MV-4-11 (cell line): ENCODE measurements around the gene MAST3.
A peak's percentile ranks its signal among the peaks of the same experiment; 100 is the strongest.

ENCODE experiments used
- DNase-seq: peaks from one replicate; lab custom pipeline; 2025; lab: John Stamatoyannopoulos, UW

MAST3 gene

GRCh38 chr19:18190278-18190677 lies 92.7 kb downstream of the MAST3 start:
- DNase-seq, result no peak

GRCh38 chr19:18191640-18192062 lies 94.1 kb downstream of the MAST3 start:
- no peak for DNase-seq

- DNase-seq, result peak; percentile 100
Observed at GRCh38 chr19:18192673-18193387, 95.3 kb downstream of the MAST3 start, which contains the start of gene MPV17L2. Gene MPV17L2 (plus strand): TSS chr19:18193218. CDS start chr19:18193282, 64 bp downstream.

DNA sequence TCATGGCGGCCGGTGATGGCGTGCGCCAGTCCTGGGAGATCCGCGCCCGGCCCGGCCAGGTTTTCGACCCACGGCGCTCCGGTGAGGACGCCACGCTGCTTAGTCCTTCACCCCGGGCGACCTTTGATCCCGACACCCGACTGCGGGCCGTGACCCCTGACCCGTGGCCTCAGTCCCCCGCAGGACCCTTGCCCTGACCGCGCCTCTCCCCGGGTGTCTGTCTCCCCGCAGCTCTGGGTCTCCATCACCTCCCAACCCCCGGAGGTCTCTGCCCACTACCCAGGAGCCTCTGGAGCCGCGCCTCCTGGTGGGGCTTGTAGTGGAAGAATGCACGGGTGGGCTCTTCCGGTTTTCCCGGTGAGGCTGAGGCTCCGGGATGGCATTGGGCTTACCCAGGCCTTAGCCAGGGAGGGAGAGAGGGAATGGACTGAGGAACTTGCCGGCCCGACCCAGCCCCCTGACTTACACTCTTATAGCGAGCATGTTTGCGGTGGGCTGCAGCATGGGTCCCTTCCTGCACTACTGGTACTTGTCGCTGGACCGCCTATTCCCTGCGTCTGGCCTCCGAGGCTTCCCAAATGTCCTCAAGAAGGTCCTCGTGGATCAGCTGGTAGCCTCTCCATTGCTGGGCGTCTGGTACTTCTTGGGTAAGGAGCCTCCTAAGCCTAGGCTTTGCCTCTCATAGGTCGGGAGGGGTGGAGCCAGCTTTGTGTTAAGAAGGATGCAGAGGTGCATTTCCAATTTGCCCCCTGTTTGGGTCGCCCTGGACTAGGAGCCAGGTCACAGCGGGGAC lies 96.0 kb downstream of the MAST3 start:
- no peak for DNase-seq

DNA sequence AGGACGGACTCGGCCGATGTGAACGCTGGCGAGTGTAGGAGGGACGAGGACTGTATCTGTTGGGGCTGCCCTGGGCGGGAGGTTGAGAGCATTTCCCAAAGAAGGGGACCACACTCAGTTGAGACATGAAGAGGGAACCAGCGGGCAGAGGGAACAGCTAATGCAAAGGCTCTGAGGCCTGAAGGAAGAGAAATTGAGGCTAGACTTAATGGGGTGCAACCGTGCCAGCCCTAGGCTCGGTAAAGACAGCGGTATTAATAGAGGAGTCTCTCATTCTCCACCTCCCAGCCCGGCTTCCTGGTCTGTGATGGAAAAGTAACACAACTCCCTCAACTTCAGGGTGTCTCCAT lies 96.6 kb downstream of the MAST3 start:
- DNase-seq, result no peak

DNA sequence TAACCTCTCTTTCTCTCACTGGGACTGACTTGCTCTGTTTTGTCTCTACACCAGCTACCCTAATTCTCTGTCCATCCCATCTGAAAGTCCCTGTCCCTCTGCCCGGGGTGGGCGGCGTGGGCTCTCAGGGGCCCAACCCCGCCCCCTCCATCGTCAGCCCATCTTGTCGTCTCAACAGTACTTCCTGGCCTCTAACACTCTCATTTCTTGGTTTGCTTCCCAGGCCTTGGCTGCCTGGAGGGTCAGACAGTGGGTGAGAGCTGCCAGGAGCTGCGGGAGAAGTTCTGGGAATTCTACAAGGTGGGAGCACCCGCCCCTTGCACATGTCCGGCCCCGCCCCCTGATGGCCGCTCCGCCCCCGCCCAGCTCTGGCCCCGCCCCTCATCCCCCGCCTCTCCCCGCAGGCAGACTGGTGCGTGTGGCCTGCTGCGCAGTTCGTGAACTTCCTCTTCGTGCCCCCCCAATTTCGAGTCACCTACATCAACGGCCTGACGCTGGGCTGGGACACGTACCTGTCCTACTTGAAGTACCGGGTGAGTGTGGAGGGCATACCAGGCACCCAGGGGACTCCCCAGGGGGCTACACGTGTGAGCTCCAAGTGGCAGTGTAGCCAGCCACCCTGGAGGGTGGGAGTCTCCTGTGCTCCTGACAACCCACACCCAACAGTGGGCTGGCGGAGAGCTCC lies 97.1 kb downstream of the MAST3 start:
- peak; percentile 63 for DNase-seq

GRCh38 chr19:18196511-18196845 lies 98.9 kb downstream of the MAST3 start:
- DNase-seq, result no peak

GRCh38 chr19:18197306-18197705 lies 99.7 kb downstream of the MAST3 start:
- no peak for DNase-seq

DNA sequence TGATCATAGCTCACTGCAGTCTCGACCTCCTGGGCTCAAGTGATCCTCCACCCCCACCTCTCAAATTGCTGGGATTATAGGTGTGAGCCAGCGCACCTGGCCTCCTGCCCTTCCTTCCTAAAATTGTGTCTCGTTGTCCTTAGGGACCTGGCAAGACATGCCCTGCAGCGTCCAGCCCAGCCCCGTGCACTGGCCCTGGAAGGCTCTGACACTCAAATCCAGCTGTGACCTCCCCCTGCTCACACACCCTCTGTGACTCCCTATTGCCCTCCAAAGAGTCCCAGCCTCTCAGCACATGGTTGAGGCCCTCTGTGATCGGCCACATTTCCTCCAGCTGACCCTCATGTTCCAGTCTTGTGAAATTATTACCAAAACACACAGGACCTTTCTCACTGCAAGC lies 100.4 kb downstream of the MAST3 start:
- DNase-seq, result no peak

- no peak for DNase-seq
Observed at GRCh38 chr19:18198374-18198773, 100.8 kb downstream of the MAST3 start.
